ENCODE data around the gene OR5B2.
"Not testable (repeated sequence)": the region's sequence is repeated elsewhere in the genome, so short reads cannot be mapped to it uniquely, and the experiment has no call there.

Gene OR5B2

DNA sequence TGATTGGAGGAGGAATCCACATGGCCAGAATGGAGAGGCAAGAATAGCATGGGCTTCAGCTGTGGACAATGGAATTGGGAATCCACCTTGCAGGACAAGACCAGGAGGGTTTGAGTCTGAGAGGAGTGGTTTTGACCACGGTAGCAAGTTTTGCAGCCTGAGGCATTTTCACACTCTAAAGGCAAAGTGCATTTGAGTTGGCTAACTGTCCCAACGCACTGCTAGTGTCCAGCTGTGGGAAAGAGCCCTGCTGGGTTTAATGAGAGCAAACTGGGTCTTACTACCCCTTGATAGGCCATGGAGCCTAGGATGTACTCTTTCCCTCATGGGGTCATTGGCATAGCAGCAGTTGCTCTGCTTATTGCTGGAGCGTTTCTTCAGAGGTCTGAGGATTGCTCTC lies at the start of gene OR5B2:
TSS of gene OR5B2 (minus strand) at position 101 of the 400 bp plus-strand sequence. CDS start 4,860 bp downstream, outside the sequence.
- no peak for DNase-seq (ENCODE audit: extremely low read depth in 1 of 2, low read depth in 1 of 2)

DNA sequence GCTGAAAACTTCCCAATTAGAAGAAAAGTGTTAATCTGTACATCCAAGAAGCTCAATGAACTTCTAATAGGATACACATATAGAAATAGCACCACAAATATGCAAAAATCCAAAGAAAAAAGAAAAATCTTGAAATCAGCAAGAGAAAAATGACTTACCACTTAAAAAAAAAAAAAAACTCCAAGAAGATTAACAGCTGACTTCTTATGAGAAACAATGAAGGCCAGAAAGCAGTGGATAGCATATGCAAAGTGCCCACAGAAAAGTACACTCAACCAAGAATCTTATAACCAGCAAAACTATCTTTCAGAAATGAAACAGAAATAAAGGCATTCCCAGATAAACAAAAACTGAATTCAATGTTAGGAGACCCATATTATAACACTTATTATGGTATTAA lies 44.0 kb upstream of the OR5B2 start:
- no peak for DNase-seq (ENCODE audit: extremely low read depth in 1 of 2, low read depth in 1 of 2)

DNA sequence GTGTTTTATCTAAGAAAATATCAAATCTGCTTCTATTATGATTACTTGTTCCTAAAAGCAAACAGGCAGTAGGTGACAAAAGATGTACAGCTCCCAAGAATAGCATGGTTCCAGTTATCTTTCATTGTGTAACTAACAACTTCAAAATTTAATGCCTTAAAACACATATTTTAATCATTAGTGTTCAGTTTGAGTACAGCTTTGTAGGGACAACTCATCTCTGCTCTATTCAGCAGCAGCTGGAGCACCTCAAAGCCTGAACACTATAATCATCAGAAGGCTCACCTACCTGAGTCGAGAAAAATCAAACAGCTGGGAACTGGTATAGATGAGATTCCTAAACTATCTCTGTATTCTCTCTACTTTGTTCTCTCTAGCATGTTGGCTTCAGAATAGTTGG lies 38.4 kb upstream of the OR5B2 start:
- no peak for DNase-seq (ENCODE audit: extremely low read depth in 1 of 2, low read depth in 1 of 2)

DNA sequence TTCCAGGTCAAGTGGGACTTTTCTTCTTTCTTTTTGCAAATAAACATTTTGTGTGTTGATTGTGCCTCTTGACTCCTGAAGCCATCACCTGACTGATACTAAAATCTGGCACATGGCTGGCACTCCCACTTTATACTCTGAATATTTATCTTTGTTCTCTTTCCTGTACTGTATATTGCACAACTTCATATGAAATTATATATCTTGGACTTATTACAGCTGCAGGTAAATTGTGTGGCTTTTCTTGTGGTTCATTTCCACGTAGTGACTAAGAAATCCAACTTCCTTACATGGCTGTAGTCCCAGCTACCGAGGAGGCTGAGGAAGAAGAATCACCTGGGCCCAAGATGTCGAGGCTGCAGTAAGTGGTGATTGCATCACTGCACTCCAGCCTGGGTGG lies 37.8 kb upstream of the OR5B2 start:
- DNase-seq (ENCODE audit: extremely low read depth in 1 of 2, low read depth in 1 of 2), result no peak

DNA sequence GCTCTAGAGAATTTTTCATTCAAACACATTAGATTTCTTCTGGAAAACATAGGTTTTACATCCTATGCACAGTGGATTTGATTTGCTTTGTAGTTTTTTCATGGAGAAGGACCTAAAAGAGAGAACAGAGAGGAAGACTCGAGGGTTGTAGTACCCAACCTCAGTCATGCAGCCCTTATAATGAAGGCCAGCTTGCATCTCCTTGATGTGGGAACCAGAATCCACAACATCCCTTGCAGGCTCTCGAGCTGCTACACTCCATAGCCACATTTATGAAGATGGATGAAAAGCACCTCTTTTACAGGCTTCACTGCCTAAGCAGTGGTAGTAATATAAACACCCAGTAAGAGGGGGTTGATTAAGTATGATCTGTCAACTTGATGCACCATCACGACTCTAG lies 23.7 kb upstream of the OR5B2 start:
- DNase-seq (ENCODE audit: extremely low read depth in 1 of 2, low read depth in 1 of 2), result no peak

DNA sequence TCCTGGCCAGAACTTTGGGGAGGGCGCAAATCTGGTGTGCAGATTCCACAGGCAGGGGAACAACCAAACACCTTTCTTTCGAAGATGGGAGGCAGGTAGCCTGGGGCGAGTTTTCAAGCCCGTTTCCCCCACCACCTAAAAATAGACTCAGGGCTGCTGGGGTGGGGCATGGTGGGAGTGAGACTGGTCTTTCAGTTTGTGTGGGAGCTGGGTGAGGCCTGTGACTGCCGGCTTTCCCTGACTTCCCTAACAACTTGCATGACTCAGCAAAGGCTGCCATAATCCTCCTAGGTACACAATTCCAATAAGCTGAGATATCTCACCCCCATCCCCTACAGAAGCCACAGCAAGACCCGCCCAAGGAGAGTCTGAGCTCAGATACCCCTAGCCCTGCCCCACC lies 18.4 kb upstream of the OR5B2 start:
- no peak for DNase-seq (ENCODE audit: extremely low read depth in 1 of 2, low read depth in 1 of 2)

DNA sequence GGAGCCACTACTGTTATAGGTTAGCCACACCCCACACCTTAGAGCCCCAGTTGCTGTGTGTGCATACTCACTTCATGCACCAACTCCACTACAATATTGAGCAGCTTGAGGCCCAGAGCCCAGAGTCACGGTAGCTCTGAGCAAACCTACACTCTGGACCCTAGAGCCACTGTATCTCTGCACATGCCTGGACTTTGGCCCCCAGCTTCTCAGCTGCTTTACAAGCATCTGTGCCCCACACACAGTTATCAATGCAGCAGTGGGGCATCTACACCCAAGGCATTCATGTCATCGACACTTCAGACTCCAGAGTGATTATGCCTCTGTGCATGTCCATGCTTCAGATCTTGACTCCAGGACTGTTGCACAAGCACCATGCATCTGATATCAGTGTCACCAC lies 16.4 kb upstream of the OR5B2 start:
- no peak for DNase-seq (ENCODE audit: extremely low read depth in 1 of 2, low read depth in 1 of 2)

DNA sequence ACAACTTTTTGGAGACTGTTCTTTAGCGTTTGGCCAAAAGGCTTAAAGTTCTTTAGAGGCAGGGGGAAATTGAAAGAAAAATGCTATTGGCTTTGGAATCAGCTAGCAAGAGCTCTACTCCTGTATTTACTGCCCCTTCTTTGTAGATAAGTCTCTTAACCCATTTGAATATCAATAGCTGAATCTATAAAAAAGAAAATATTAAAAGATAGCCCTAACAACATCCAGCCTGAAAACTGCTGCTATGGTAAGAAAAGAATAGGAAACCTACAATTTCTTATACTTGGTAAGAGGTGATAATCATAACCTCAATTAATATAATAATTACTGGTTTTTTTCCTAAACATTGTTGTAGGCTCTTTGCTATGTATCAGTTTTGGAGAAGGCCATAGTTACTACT lies 14.2 kb upstream of the OR5B2 start, which contains the start of gene OR5B12:
TSS of gene OR5B12 (minus strand) at position 101 of the 400 bp plus-strand sequence. CDS start 2,085 bp downstream, outside the sequence.
- no peak for DNase-seq (ENCODE audit: extremely low read depth in 1 of 2, low read depth in 1 of 2)

DNA sequence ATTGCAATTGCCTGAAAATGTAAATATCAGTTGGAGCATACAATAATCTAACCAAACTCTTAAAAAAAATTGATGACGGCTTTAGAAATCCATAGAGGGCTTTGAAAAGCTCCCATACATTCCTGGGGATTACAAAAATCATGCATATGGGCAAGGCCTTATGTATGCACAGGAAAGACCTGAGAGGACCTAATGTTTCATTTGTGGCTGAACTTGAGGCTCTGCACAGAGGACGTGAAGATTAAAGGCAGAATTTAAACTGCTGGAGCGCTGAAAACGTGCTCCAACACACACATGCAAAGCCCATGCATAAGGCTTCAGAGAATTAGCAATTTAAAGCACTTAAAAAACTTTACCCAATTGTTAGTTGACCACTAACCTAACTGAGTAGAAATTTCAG lies 10.6 kb upstream of the OR5B2 start:
- DNase-seq (ENCODE audit: extremely low read depth in 1 of 2, low read depth in 1 of 2), result no peak

DNA sequence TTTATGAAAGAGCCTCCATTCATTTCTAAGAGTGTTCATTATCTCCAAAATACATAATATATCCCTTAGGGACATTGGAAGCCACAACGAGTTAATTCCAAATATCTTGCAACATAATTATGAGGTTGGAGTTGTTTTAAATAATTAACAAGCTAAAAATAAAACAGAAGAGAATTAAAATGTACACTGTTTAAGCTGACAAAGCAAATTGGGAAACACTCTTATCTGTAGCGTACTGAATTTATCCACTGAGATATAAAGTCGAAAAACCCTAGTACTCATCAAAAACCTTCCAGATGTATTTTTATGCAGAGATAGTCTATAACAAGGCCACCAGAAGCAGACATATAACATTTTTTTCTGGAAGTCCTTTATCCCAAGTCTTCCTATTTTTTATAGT lies 6.3 kb upstream of the OR5B2 start:
- DNase-seq (ENCODE audit: extremely low read depth in 1 of 2, low read depth in 1 of 2), result no peak

DNA sequence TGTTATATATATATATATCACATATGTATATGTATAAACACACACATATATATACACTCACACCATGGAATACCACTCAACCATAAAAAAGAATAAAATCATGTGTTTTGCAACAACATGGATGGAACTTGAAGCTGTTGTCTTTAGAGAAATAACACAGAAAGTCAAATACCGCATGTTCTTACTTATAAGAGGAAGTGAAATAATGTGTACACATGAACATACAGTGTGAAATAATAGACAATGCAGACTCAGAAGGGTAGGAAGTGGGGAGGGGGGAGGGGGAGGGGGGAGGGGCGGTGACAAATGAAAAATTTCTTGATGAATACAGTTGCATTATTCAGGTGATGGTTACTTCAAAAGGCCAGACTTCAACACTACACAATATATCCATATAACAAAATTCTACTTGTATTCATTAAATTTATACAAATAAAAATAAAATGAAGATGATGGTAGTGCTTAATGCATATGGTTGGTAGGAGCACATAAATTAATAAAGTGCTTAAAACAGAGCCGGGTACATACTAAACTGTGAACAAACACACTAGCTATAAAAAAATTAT lies 5.8 kb upstream of the OR5B2 start:
- DNase-seq (ENCODE audit: extremely low read depth in 1 of 2, low read depth in 1 of 2), result no peak

DNA sequence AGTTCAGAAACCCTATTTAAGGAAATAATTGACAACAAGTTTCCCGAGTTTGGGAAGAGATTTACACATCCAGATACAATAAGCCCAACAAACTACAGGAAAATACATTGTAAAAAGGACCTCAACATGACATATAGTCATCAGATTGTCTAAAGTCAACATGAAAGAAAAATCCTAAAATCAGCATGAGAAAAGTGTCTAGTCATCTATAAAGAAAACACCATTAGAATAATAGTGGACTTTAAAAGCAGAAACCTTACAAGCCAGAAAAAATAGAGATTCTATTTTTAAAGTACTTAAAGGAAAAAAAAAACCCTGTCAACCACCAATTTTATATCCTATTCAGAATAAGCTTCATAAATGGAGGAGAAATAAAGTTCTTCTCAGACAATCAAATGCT lies 1.4 kb upstream of the OR5B2 start:
- no peak for DNase-seq (ENCODE audit: extremely low read depth in 1 of 2, low read depth in 1 of 2)

DNA sequence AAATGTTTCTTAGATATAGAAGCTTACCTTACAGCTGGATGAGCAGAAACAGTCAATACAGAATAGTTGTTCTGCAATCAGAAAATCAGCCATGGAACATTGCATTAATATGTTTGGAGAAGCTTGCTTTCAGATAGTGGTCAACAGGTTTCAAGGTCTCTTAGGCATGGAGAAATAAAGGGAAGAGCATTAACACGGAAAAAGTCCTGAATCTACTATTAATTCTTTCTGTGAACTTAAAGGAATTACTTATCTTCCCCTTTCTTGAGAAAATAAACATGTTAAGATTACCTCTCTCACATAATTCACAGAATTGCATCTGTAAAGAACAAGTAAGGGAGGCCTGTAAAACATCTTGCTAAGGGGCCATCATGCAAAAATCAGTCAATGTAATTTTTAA lies 21.1 kb downstream of the OR5B2 start, which contains the start of gene OR5B3:
TSS of gene OR5B3 (minus strand) at position 101 of the 400 bp plus-strand sequence. CDS start 3,465 bp downstream, outside the sequence.
- no peak for DNase-seq (ENCODE audit: extremely low read depth in 1 of 2, low read depth in 1 of 2)

DNA sequence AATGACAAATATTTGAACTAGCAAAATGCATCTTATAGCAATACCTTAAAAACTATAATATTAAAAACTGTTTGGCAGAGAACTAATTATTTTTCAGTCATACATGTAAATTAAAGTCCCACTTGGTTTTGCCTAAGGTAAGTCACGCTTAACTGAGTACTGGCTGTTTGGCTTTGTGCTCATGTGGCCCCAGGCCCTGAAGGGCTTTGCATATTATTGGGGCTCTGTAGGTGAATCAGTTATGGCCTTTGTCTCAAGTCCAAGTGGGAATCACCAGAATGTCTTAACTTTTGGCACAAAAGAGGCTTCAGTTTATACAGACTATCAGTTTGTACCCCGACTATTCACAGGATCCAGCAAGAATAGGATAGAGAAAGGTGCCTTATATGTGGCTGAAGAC lies 28.3 kb downstream of the OR5B2 start:
- DNase-seq (ENCODE audit: extremely low read depth in 1 of 2, low read depth in 1 of 2), result not testable (repeated sequence)

DNA sequence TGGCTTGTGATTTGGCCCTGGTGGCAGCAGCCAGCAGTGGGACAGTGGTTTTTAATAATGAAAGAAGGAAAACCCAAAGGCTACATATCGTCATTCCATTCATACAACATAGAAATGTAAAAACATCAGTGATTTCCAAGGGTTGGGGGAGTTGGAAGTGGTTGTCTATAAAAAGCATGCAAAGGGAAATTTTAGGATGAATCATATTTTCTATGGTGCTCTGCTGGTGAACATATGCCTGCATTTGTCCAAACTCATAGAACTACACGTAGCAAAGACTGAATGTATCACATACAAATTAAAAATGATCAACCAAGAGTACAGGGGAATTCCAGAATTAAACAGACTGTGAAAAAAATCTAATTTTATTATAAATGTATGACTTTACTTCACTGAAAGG lies 32.3 kb downstream of the OR5B2 start:
- DNase-seq (ENCODE audit: extremely low read depth in 1 of 2, low read depth in 1 of 2), result no peak

DNA sequence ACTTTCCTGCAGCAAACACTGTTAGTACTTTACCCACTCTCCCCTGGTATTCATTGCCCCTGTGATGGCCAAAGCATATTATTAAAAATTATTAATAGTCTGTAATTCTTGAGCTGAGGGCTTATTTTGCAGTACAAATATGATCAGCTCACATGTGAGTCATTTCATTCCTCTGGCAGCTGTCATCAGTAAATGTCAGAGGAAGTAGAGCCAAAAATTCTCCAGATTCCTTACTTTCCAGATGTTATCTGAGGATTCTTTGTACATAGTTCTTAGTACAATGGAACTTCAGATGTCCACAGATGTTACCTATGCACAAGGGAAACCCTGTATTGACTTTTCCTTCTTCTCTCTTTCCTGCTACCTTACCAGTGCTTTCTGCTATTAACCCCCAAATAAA lies 33.7 kb downstream of the OR5B2 start:
- no peak for DNase-seq (ENCODE audit: extremely low read depth in 1 of 2, low read depth in 1 of 2)

DNA sequence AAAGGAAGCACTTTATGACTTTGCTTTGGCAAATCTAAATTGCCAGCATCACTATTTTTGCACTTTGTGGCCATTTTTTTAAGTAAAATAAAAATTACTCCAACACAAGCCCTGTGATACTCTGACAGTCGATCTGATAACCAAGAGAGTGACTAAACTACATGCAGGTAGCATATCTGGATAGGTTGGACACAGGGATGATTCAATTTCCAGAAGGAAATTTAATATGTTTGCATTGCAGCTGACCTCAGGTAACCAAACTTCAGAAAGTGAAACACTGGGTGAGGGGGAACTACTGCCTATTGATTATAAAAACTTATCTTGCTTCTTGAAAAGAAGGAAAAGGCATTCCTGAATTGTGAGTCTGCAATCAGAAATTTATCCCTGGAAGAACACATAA lies 35.2 kb downstream of the OR5B2 start:
- no peak for DNase-seq (ENCODE audit: extremely low read depth in 1 of 2, low read depth in 1 of 2)

DNA sequence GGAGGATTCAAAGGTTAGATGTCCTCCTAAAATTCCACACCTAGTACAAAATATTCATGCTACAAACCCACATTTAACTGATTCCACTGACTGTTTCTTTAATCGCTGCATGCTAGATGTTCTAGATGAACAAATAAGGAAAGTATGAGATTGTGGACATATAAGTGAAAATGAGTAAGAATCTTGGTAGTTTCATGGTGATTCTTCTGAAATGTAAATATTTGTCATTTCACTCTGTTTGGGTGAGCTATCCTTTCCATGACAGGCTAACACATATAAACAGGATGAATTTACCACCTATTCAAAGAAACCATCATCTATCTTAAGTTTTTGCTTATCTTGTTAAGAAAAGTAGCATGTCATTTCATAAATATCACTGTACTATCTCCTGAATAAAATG lies 36.0 kb downstream of the OR5B2 start:
- no peak for DNase-seq (ENCODE audit: extremely low read depth in 1 of 2, low read depth in 1 of 2)

DNA sequence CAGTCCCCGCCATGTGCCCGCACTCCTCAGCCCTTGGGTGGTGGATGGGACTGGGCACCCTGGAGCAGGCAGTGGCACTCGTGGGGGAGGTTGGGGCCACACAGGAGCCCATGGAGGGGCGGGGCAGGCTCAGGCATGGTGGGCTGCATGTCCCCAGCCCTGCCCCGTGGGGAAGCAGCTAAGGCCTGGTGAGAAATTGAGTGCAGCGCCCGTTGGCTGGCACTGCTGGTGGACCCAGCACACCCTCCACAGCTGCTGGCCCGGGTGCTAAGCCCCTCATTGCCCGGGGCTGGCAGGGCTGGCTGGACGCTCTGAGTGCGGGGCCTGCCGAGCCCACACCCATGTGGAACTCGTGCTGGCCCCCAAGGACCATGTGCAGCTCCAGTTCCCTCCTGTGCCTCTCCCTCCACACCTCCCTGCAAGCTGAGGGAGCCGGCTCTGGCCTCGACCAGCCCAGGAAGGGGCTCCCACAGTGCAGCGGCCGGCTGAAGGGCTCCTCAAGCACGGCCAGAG lies 37.3 kb downstream of the OR5B2 start:
- no peak for DNase-seq (ENCODE audit: extremely low read depth in 1 of 2, low read depth in 1 of 2)

Measured in activated CD8-positive, alpha-beta memory T cell treated with anti-CD3 and anti-CD28 coated beads for 1 hour (primary cell).